SK-N-SH (cell line): ENCODE measurements around the gene PAWR. TPM values are rescaled to one million over a fixed set of nuclear protein-coding genes. Genes with fewer than 3 reads are reported as not detected.

Experiments
- CTCF ChIA-PET: fragments of 300-600, 350-600 bp; formaldehyde crosslinking; extraction: SDS; loops from one replicate; lab custom pipeline; 2021; lab: Yijun Ruan, JAX
- POLR2A ChIA-PET: fragments of 350-600 bp; sonication (Branson Sonifier 250); formaldehyde crosslinking; extraction: SDS; loops from one replicate; lab custom pipeline; 2020; ENCODE audit warnings: antibody characterized with exemption, inconsistent platforms; lab: Yijun Ruan, JAX
- DNase-seq: peaks from one replicate; pipeline ENCODE4 v3.0.0; 2012
- H2AFZ ChIP-seq: fragments of 200-600 bp; sonication (generic); 2 replicates; pipeline ENCODE4 v1.8.1; 2016; ENCODE audit warnings: antibody characterized with exemption, mild to moderate bottlenecking, low read depth
- H3F3A ChIP-seq: fragments of 200-600 bp; sonication (generic); replicated peaks from 2 replicates; pipeline ENCODE3; 2016; ENCODE audit warnings: antibody characterized with exemption, mild to moderate bottlenecking; ENCODE audit not compliant: insufficient read depth
- H3K27ac ChIP-seq, 2 experiments: fragments of 200-500 bp in 1 of 2; fragments of 200-600 bp in 1 of 2; sonication (Bioruptor generic) in 1 of 2; sonication (generic), shearing (Covaris generic) in 1 of 2; 2 replicates each; pipeline versions ENCODE4 v1.5.1 to v1.6.1; 2014 to 2016; ENCODE audit warnings: low read depth in 2 of 2, inconsistent platforms in 1 of 2, low read length in 1 of 2, mild to moderate bottlenecking in 1 of 2, mixed read lengths in 1 of 2
- H3K27me3 ChIP-seq: fragments of 200-600 bp; sonication (generic), shearing (Covaris generic); 2 replicates; pipeline ENCODE4 v1.6.1; 2016; ENCODE audit warnings: mixed run types; ENCODE audit not compliant: insufficient read depth
- H3K36me3 ChIP-seq, 2 experiments: fragments of 200-500 bp in 1 of 2; fragments of 200-600 bp in 1 of 2; sonication (Bioruptor generic) in 1 of 2; sonication (generic) in 1 of 2; replicated peaks in 1 of 2; 2 replicates each; pipeline versions ENCODE3 to v1.5.1; 2014 to 2016; ENCODE audit warnings: low read length in 1 of 2, mild to moderate bottlenecking in 1 of 2; ENCODE audit not compliant: insufficient read depth in 2 of 2, control insufficient read depth in 1 of 2
- H3K4me1 ChIP-seq, 2 experiments: fragments of 200-500 bp in 1 of 2; fragments of 200-600 bp in 1 of 2; sonication (Bioruptor generic) in 1 of 2; sonication (generic), shearing (Covaris generic) in 1 of 2; 2 replicates each; pipeline versions ENCODE4 v1.5.1 to v1.6.1; 2014 to 2016; ENCODE audit warnings: low read depth in 1 of 2, low read length in 1 of 2, mixed run types in 1 of 2; ENCODE audit not compliant: insufficient read depth in 2 of 2, control insufficient read depth in 1 of 2
- H3K4me2 ChIP-seq: fragments of 200-600 bp; sonication (generic), shearing (Covaris generic); 2 replicates; pipeline ENCODE4 v1.6.1; 2017; ENCODE audit warnings: mixed run types
- H3K4me3 ChIP-seq, 2 experiments: fragments of 200-500 bp in 1 of 2; fragments of 200-600 bp in 1 of 2; sonication (Bioruptor generic) in 1 of 2; sonication (generic), shearing (Covaris generic) in 1 of 2; 2 replicates each; pipeline versions ENCODE4 v1.5.1 to v1.8.1; 2014 to 2016; ENCODE audit warnings: low read depth in 2 of 2, inconsistent platforms in 1 of 2, low read length in 1 of 2, mild to moderate bottlenecking in 1 of 2, mixed read lengths in 1 of 2, moderate library complexity in 1 of 2
- H3K79me2 ChIP-seq: fragments of 200-600 bp; sonication (generic); 2 replicates; pipeline ENCODE4 v1.8.1; 2017; ENCODE audit warnings: mild to moderate bottlenecking; ENCODE audit not compliant: insufficient read depth
- H3K9ac ChIP-seq: fragments of 200-600 bp; sonication (generic); 2 replicates; pipeline ENCODE4 v1.6.1; 2017; ENCODE audit warnings: mixed run types
- H3K9me2 ChIP-seq: fragments of 200-600 bp; sonication (generic); 2 replicates; pipeline ENCODE4 v1.6.1; 2017; ENCODE audit warnings: mixed run types
- H3K9me3 ChIP-seq: fragments of 200-600 bp; sonication (generic); 2 replicates; pipeline ENCODE4 v1.6.1; 2017; ENCODE audit warnings: mixed run types, mild to moderate bottlenecking, moderate library complexity
- H4K20me1 ChIP-seq: fragments of 200-600 bp; sonication (generic); 2 replicates; pipeline ENCODE4 v1.6.1; 2017; ENCODE audit warnings: mild to moderate bottlenecking, mixed run types; ENCODE audit not compliant: insufficient read depth
- CHD2 ChIP-seq: fragments of 150-350 bp; IDR thresholded peaks from 2 replicates; pipeline ENCODE4 v1.6.1; 2018; ENCODE audit warnings: low read length; ENCODE audit not compliant: partially characterized antibody
- ELF1 ChIP-seq: IDR thresholded peaks from 2 replicates; pipeline ENCODE4 v1.4.0; 2012
- EP300 ChIP-seq, 2 experiments: IDR thresholded peaks; 2 replicates each; pipeline versions ENCODE4 v1.4.0 to v1.6.1; 2012; ENCODE audit warnings: borderline replicate concordance in 1 of 2, low read depth in 1 of 2, low read length in 1 of 2
- EZH2phosphoT487 ChIP-seq: fragments of 200-600 bp; sonication (generic); IDR thresholded peaks from 2 replicates; pipeline ENCODE4 v1.6.1; 2017; ENCODE audit warnings: low read depth, mixed run types, mild to moderate bottlenecking, antibody characterized with exemption, moderate library complexity, borderline replicate concordance
- FOSL2 ChIP-seq: IDR thresholded peaks from 2 replicates; pipeline ENCODE4 v1.4.0; 2012; ENCODE audit warnings: low read depth, mild to moderate bottlenecking, moderate library complexity, borderline replicate concordance
- GABPA ChIP-seq: IDR thresholded peaks from 2 replicates; pipeline ENCODE4 v1.4.0; 2012; ENCODE audit warnings: low read depth, mild to moderate bottlenecking
- GATA2 ChIP-seq: sonication (generic); formaldehyde crosslinking; IDR thresholded peaks from 2 replicates; pipeline ENCODE4 v1.5.0; 2020; ENCODE audit warnings: mild to moderate bottlenecking, missing genetic modification reagents
- JUND ChIP-seq: IDR thresholded peaks from 2 replicates; pipeline ENCODE4 v1.4.0; 2012
- MXI1 ChIP-seq: IDR thresholded peaks from 2 replicates; pipeline ENCODE4 v1.6.1; 2012; ENCODE audit warnings: mild to moderate bottlenecking, low read depth, low read length, improper control_type of control experiment
- NFIC ChIP-seq: IDR thresholded peaks from 2 replicates; pipeline ENCODE4 v1.4.0; 2012; ENCODE audit warnings: borderline replicate concordance
- NRF1 ChIP-seq: IDR thresholded peaks from 2 replicates; pipeline ENCODE4 v1.6.1; 2012; ENCODE audit warnings: low read depth, mild to moderate bottlenecking, low read length
- POLR2AphosphoS5 ChIP-seq: IDR thresholded peaks from 2 replicates; pipeline ENCODE4 v1.6.1; 2012; ENCODE audit warnings: low read depth, low read length
- RAD21 ChIP-seq: IDR thresholded peaks from 2 replicates; pipeline ENCODE4 v1.6.1; 2012; ENCODE audit warnings: mild to moderate bottlenecking, low read length
- RCOR1 ChIP-seq: fragments of 150-350 bp; IDR thresholded peaks from 2 replicates; pipeline ENCODE4 v1.6.1; 2017; ENCODE audit warnings: antibody characterized with exemption, low read length
- RFX5 ChIP-seq: IDR thresholded peaks from 2 replicates; pipeline ENCODE4 v1.6.1; 2012; ENCODE audit warnings: mild to moderate bottlenecking, improper control_type of control experiment, low read length
- TAF1 ChIP-seq: IDR thresholded peaks from 2 replicates; pipeline ENCODE4 v1.6.1; 2012; ENCODE audit warnings: low read depth, mild to moderate bottlenecking, low read length, moderate library complexity, borderline replicate concordance
- TEAD4 ChIP-seq: IDR thresholded peaks from 2 replicates; pipeline ENCODE4 v1.4.0; 2012; ENCODE audit warnings: mild to moderate bottlenecking, borderline replicate concordance; ENCODE audit not compliant: insufficient read depth
- WGBS: methylation state at CpG from one replicate; pipeline ENCODE4 v1.1.6; 2017; ENCODE audit warnings: low lambda C conversion rate; 5-methylcytosine and 5-hydroxymethylcytosine counted together
- polyA plus RNA-seq, 3 experiments: library from polyadenylated mRNA; depleted of rRNA; stranded (reverse); fragments of >200 nt; gene quantifications; 2 replicates each; pipeline ENCODE4 v1.2.3, GENCODE V29; 2012
- TF ChIP-seq, protein P1 (sequence below): IDR thresholded peaks from 2 replicates; pipeline ENCODE4 v1.4.0; 2012; ENCODE audit warnings: low read depth
- TF ChIP-seq, protein P2 (sequence below): fragments of 200-600 bp; sonication (generic); IDR thresholded peaks from 2 replicates; pipeline ENCODE4 v1.6.1; 2017; ENCODE audit warnings: antibody characterized with exemption, mild to moderate bottlenecking, moderate library complexity
- TF ChIP-seq, protein P3 (sequence below): IDR thresholded peaks from 2 replicates; pipeline ENCODE4 v1.4.0; 2012; ENCODE audit warnings: low read depth, borderline replicate concordance

Gene PAWR
- polyA plus RNA-seq, 1 of the 3 experiments (the other 2 are of a cell fraction) = 1.8 TPM

DNA sequence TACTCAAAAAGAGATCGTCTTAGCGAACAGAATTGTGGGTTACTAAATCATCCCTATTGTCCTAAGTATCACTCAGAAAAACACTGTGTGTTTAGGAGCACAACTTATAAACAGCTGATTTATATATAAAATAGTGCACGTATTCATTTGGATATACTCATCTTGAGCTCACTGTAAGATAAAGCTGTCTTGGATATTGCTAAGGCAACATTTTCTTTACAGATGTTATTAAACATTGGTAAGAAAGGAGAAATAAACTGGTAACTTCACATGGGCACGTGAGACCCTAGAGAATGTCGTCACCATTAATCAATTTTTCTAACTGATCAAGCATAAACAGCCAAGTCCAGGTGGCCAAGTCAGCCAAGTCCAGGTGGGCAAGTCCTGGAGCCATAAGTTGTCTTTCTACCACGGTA lies 1.7 kb downstream of the PAWR start:
- H2AFZ ChIP-seq = no peak overlapping the region
- H3K79me2 ChIP-seq = peaks cover 24% of the 10 kb centered on the region

DNA sequence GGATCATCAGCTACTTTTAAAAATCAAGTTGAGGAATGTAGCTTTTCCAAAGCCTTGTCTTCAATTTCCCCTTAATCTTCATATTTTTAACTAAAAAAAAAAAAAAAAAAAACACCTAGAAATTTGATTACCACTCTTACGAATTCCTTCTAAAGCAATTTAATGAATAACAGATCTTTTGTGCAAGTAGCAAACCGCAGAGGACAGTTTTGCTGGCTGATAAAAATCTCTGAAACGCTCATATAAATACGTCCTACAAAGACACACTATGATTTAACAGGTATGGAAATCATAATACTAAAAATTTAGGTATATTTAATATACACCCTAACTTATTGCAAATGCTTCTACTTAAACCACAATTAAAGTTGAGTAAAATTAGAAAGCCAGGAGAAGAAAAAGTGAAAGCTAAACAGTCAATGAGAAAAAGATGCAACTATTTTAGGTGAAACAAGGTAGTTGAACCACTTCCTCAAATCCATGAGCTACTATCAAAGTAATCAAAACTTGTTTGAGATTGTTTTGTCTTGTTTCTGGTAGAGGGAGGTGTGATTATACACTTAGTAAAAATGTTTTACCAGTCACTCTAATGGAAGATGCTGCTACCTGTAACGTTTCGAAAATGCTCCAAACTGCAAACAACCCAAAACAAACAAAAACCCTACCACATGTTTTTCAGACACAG lies 2.2 kb downstream of the PAWR start:
- H3K9ac ChIP-seq = peak overlapping the region; percentile 61; the same call in 1 of the 2 replicates
- no peak for DNase-seq

More for the DNA sequence above, 1.7 kb downstream of the PAWR start:
- H3K9ac ChIP-seq = peak overlapping the region; percentile 61; the same call in 1 of the 2 replicates
- no peaks in the 10 kb centered on the region for H3K9me2 ChIP-seq
- H3K27ac ChIP-seq = peak overlapping the region in 1 of 2 experiments; percentile 20; a peak in 1 of 4 replicates
- H3K27me3 ChIP-seq = no peaks in the 10 kb centered on the region; the same call in 1 of the 2 replicates
- no peaks in the 10 kb centered on the region for H3K9me3 ChIP-seq
- H3K36me3 ChIP-seq = no peaks in the 10 kb centered on the region
- H3K4me3 ChIP-seq = peak overlapping the region; percentile 41 to 71
- peaks cover 4 to 5% of the 10 kb centered on the region in 2 experiments; a peak in 2 of 4 replicates for H3K4me1 ChIP-seq
- peaks cover 13% of the 10 kb centered on the region for H3F3A ChIP-seq
- no peaks in the 10 kb centered on the region for H4K20me1 ChIP-seq
- H3K4me2 ChIP-seq = peak overlapping the region; percentile 79
- no peak for TF ChIP-seq JUND
- TF ChIP-seq, protein P1, sequence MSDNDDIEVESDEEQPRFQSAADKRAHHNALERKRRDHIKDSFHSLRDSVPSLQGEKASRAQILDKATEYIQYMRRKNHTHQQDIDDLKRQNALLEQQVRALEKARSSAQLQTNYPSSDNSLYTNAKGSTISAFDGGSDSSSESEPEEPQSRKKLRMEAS = no peak
- no peak for TF ChIP-seq NFIC
- TF ChIP-seq, protein P2, sequence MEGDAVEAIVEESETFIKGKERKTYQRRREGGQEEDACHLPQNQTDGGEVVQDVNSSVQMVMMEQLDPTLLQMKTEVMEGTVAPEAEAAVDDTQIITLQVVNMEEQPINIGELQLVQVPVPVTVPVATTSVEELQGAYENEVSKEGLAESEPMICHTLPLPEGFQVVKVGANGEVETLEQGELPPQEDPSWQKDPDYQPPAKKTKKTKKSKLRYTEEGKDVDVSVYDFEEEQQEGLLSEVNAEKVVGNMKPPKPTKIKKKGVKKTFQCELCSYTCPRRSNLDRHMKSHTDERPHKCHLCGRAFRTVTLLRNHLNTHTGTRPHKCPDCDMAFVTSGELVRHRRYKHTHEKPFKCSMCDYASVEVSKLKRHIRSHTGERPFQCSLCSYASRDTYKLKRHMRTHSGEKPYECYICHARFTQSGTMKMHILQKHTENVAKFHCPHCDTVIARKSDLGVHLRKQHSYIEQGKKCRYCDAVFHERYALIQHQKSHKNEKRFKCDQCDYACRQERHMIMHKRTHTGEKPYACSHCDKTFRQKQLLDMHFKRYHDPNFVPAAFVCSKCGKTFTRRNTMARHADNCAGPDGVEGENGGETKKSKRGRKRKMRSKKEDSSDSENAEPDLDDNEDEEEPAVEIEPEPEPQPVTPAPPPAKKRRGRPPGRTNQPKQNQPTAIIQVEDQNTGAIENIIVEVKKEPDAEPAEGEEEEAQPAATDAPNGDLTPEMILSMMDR = no peak
- no peak for TF ChIP-seq POLR2AphosphoS5
- TF ChIP-seq GABPA = no peak
- no peak for TF ChIP-seq EZH2phosphoT487
- TF ChIP-seq NRF1 = no peak
- TF ChIP-seq, protein P3, sequence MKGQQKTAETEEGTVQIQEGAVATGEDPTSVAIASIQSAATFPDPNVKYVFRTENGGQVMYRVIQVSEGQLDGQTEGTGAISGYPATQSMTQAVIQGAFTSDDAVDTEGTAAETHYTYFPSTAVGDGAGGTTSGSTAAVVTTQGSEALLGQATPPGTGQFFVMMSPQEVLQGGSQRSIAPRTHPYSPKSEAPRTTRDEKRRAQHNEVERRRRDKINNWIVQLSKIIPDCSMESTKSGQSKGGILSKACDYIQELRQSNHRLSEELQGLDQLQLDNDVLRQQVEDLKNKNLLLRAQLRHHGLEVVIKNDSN = no peak
- TF ChIP-seq, all 33 proteins: peak for 0
- DNase-seq = no peak
- 5% methylated on average over 6 of the region's 6 CpGs for WGBS
- ChIA-PET POLR2A (no interaction called here), CTCF (no interaction called here)

More for the DNA sequence above, 2.2 kb downstream of the PAWR start:
- H3K4me1 ChIP-seq = peaks cover 4 to 5% of the 10 kb centered on the region in 2 experiments; a peak in 2 of 4 replicates
- TF ChIP-seq FOSL2 (no peak), MXI1 (no peak), CHD2 (no peak), RCOR1 (no peak), EP300 (IDR thresholded peaks at IDR 0.05; ENCODE audit: borderline replicate concordance in 1 of 2, low read depth in 1 of 2, low read length in 1 of 2) (no peak), NRF1 (no peak), POLR2AphosphoS5 (no peak), RAD21 (no peak), NFIC (no peak), ELF1 (no peak), TEAD4 (no peak), GATA2 (CRISPR knock-in tag) (no peak), JUND (no peak), EZH2phosphoT487 (no peak), TAF1 (no peak), RFX5 (no peak)
- TF ChIP-seq, protein P1 = no peak
- TF ChIP-seq, all 33 proteins: peak for 0
- H3K79me2 ChIP-seq = peaks cover 30% of the 10 kb centered on the region
- WGBS = 9% methylated on average over 6 of the region's 6 CpGs
- CTCF ChIA-PET = no interaction called here
- H3K36me3 ChIP-seq = no peaks in the 10 kb centered on the region
- H3K9me3 ChIP-seq = no peaks in the 10 kb centered on the region
- peak overlapping the region; percentile 79 for H3K4me2 ChIP-seq
- H3K27me3 ChIP-seq = no peaks in the 10 kb centered on the region; the same call in 1 of the 2 replicates
- H3K27ac ChIP-seq = 0 out of 4 replicates have a peak overlapping the region, but pooled peaks of 1 of the 2 experiments have one; percentile 19
- peak overlapping the region; percentile 12 to 71; a peak in 3 of 4 replicates for H3K4me3 ChIP-seq
- peaks cover 13% of the 10 kb centered on the region for H3F3A ChIP-seq
- POLR2A ChIA-PET = no interaction called here
- H3K9me2 ChIP-seq = no peaks in the 10 kb centered on the region
- no peak overlapping the region for H2AFZ ChIP-seq
- H4K20me1 ChIP-seq = no peaks in the 10 kb centered on the region
